Neural cell (in vitro differentiated cells): ENCODE data around the gene SLC25A4. TPM values are rescaled to one million over a fixed set of nuclear protein-coding genes. Genes with fewer than 3 reads are reported as not detected.

ENCODE experiments used
- H2AFZ ChIP-seq: fragments of 200-600, 300-800 bp; sonication (generic), shearing (Covaris generic); 2 replicates; pipeline ENCODE4 v1.6.0; 2014; ENCODE audit warnings: low read depth, mild to moderate bottlenecking, antibody characterized with exemption, low read length, moderate library complexity
- H3F3A ChIP-seq: fragments of 200-600 bp; shearing (Covaris generic); 2 replicates; pipeline ENCODE4 v1.6.1; 2016; ENCODE audit warnings: mild to moderate bottlenecking, moderate library complexity, mixed read lengths, antibody characterized with exemption, low read length; ENCODE audit not compliant: insufficient read depth, poor library complexity, severe bottlenecking
- H3K27ac ChIP-seq: fragments of 200-600, 300-800 bp; sonication (generic), shearing (Covaris generic); 2 replicates; pipeline ENCODE4 v1.5.1; 2014; ENCODE audit warnings: mild to moderate bottlenecking, low read length, moderate library complexity
- H3K27me3 ChIP-seq: fragments of 300-800, 200-600 bp; sonication (generic), shearing (Covaris generic); 2 replicates; pipeline ENCODE4 v1.6.0; 2014; ENCODE audit warnings: mild to moderate bottlenecking, low read depth, low read length, moderate library complexity; ENCODE audit not compliant: insufficient read depth
- H3K36me3 ChIP-seq: fragments of 300-800, 200-600 bp; sonication (generic), shearing (Covaris generic); 2 replicates; pipeline ENCODE4 v1.5.1; 2014; ENCODE audit warnings: mild to moderate bottlenecking, antibody characterized with exemption, low read length, moderate library complexity; ENCODE audit not compliant: insufficient read depth
- H3K4me2 ChIP-seq: fragments of 300-800, 200-600 bp; sonication (generic), shearing (Covaris generic); 2 replicates; pipeline ENCODE4 v1.6.0; 2014; ENCODE audit warnings: mild to moderate bottlenecking, low read length
- H3K4me3 ChIP-seq: fragments of 300-800, 200-600 bp; sonication (generic), shearing (Covaris generic); 2 replicates; pipeline ENCODE4 v1.5.1; 2014; ENCODE audit warnings: mild to moderate bottlenecking, low read length, moderate library complexity
- H3K79me2 ChIP-seq: fragments of 200-600 bp; shearing (Covaris generic); replicated peaks from 2 replicates; pipeline ENCODE4 v1.6.0; 2014; ENCODE audit warnings: mild to moderate bottlenecking, low read length, moderate library complexity; ENCODE audit not compliant: insufficient read depth
- H3K9ac ChIP-seq: fragments of 300-800, 200-600 bp; sonication (generic), shearing (Covaris generic); 2 replicates; pipeline ENCODE4 v1.6.1; 2016; ENCODE audit warnings: mild to moderate bottlenecking, low read length, mixed read lengths
- H3K9me2 ChIP-seq: fragments of 200-600 bp; shearing (Covaris generic); 2 replicates; pipeline ENCODE4 v1.6.1; 2016; ENCODE audit warnings: mild to moderate bottlenecking, low read length, mixed read lengths; ENCODE audit not compliant: insufficient read depth
- H3K9me3 ChIP-seq: fragments of 200-600, 300-800 bp; sonication (generic), shearing (Covaris generic); 2 replicates; pipeline ENCODE4 v1.6.1; 2016; ENCODE audit warnings: mild to moderate bottlenecking, mixed run types, low read length, moderate library complexity, mixed read lengths
- H4K20me1 ChIP-seq: fragments of 200-600 bp; shearing (Covaris generic); 2 replicates; pipeline ENCODE4 v1.6.1; 2016; ENCODE audit warnings: mild to moderate bottlenecking, mixed run types; ENCODE audit not compliant: insufficient read depth
- CTCF ChIP-seq: fragments of 450-650 bp; IDR thresholded peaks from 2 replicates; pipeline ENCODE4 v1.5.1; 2014; ENCODE audit warnings: antibody characterized with exemption, mild to moderate bottlenecking, moderate library complexity; ENCODE audit not compliant: poor library complexity, severe bottlenecking
- EP300 ChIP-seq: fragments of 450-650 bp; conservative IDR thresholded peaks from 2 replicates; pipeline ENCODE4 v1.6.1; 2014; ENCODE audit warnings: antibody characterized with exemption, mild to moderate bottlenecking, moderate library complexity; ENCODE audit not compliant: poor library complexity, severe bottlenecking
- EZH2 ChIP-seq: fragments of 200-600, 300-800 bp; shearing (Covaris generic), sonication (generic); IDR thresholded peaks from 2 replicates; pipeline ENCODE4 v1.6.1; 2014; ENCODE audit warnings: antibody characterized with exemption, low read length, borderline replicate concordance, mild to moderate bottlenecking; ENCODE audit not compliant: insufficient read depth, poor library complexity, severe bottlenecking
- MXI1 ChIP-seq: fragments of 450-650 bp; conservative IDR thresholded peaks from 2 replicates; pipeline ENCODE4 v1.6.1; 2014; ENCODE audit warnings: antibody characterized with exemption, mild to moderate bottlenecking; ENCODE audit not compliant: poor library complexity, severe bottlenecking
- POLR2AphosphoS5 ChIP-seq: IDR thresholded peaks from 2 replicates; pipeline ENCODE4 v1.6.1; 2012
- RAD21 ChIP-seq: fragments of 450-650 bp; conservative IDR thresholded peaks from 2 replicates; pipeline ENCODE4 v1.6.1; 2014; ENCODE audit warnings: antibody characterized with exemption, mild to moderate bottlenecking, moderate library complexity
- REST ChIP-seq: IDR thresholded peaks from 2 replicates; pipeline ENCODE4 v1.6.1; 2012; ENCODE audit warnings: borderline replicate concordance
- SMC3 ChIP-seq: fragments of 450-650 bp; conservative IDR thresholded peaks from 2 replicates; pipeline ENCODE4 v1.6.1; 2014; ENCODE audit warnings: antibody characterized with exemption, mild to moderate bottlenecking, moderate library complexity; ENCODE audit not compliant: poor library complexity
- TAF1 ChIP-seq: IDR thresholded peaks from 2 replicates; pipeline ENCODE4 v1.6.1; 2012; ENCODE audit warnings: low read depth
- polyA plus RNA-seq: library from polyadenylated mRNA; depleted of rRNA; stranded (reverse); fragments of >200 nt; gene quantifications from 2 replicates; pipeline ENCODE4 v1.2.3, GENCODE V29; 2014

The SLC25A4 gene
- polyA plus RNA-seq, 1 donor from 2014 or later = 140 TPM

- H3K9me3 ChIP-seq = no peaks in the 10 kb centered on the region
- no peak overlapping the region for H3K4me2 ChIP-seq
- H3F3A ChIP-seq = no peaks in the 10 kb centered on the region
- no peak overlapping the region for H3K27ac ChIP-seq
- no peak overlapping the region for H3K4me3 ChIP-seq
- TF ChIP-seq EP300 = no peak
- peak; percentile 83 for TF ChIP-seq RAD21
- no peak for TF ChIP-seq REST
- TF ChIP-seq SMC3 = peak; percentile 90
- TF ChIP-seq TAF1 = no peak
- no peak for TF ChIP-seq MXI1
- TF ChIP-seq POLR2AphosphoS5 = no peak
- TF ChIP-seq CTCF = peak; percentile 83
- TF ChIP-seq EZH2 = no peak
- no peak overlapping the region for H3K9ac ChIP-seq
- H3K79me2 ChIP-seq = no peaks in the 10 kb centered on the region
- H3K9me2 ChIP-seq = no peaks in the 10 kb centered on the region
- H2AFZ ChIP-seq = no peak overlapping the region
- no peaks in the 10 kb centered on the region for H3K36me3 ChIP-seq
- H3K27me3 ChIP-seq = no peaks in the 10 kb centered on the region
- no peaks in the 10 kb centered on the region for H4K20me1 ChIP-seq
Observed at GRCh38 chr4:185096032-185096653, 46.9 kb upstream of the SLC25A4 start.

GRCh38 chr4:185098474-185098873, 44.6 kb upstream of the SLC25A4 start:
- no peaks in the 10 kb centered on the region for H3K9me3 ChIP-seq
- H3K27me3 ChIP-seq = no peaks in the 10 kb centered on the region
- H4K20me1 ChIP-seq = no peaks in the 10 kb centered on the region
- TF ChIP-seq TAF1 = no peak
- TF ChIP-seq CTCF = no peak
- no peak for TF ChIP-seq REST
- no peak for TF ChIP-seq POLR2AphosphoS5
- H3K9me2 ChIP-seq = no peaks in the 10 kb centered on the region
- no peaks in the 10 kb centered on the region for H3K79me2 ChIP-seq
- no peak overlapping the region for H3K4me2 ChIP-seq
- no peak overlapping the region for H3K4me3 ChIP-seq
- H3K9ac ChIP-seq = no peak overlapping the region
- no peak overlapping the region for H2AFZ ChIP-seq
- H3K36me3 ChIP-seq = no peaks in the 10 kb centered on the region
- H3F3A ChIP-seq = no peaks in the 10 kb centered on the region
- no peak overlapping the region for H3K27ac ChIP-seq
